NCI-H1694 treated with DMSO at 0.1 percent for 48 hours (cell line): ENCODE measurements around the gene NME4.
"Not testable (repeated sequence)": the region's sequence is repeated elsewhere in the genome, so short reads cannot be mapped to it uniquely, and the experiment has no call there.

Source experiments
- DNase-seq: peaks from one replicate; lab custom pipeline; 2025; lab: John Stamatoyannopoulos, UW

NME4 gene

DNA sequence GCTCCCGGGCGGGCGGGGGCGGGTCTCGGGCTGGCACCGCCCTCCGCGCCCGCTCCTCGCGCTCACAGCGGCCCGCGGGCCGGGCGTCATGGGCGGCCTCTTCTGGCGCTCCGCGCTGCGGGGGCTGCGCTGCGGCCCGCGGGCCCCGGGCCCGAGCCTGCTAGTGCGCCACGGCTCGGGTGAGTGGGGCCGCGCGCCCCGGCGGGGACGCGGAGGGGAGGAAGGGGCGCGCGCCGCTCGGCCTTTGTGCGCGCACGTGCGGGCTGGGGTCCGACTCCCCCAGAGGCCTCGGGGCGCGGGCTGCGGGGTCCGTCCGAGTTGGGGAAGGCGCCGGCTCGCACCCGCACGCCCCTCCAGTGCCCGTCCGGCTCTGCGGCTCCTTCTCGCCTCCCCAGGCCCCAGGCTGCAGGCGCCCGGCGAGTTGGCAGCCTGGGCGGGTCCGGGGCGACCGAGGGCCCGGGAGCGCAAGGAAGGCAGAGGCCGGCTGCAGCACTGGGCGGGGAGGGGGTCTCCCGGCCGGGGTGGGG is at the start of gene NME4:
TSS of gene NME4 (plus strand) at position 65 of the 527 bp plus-strand sequence. CDS start at position 89, 24 bp downstream.
- no peak for DNase-seq

- no peak for DNase-seq
Observed at GRCh38 chr16:347203-347602, 49.8 kb upstream of the NME4 start.

DNA sequence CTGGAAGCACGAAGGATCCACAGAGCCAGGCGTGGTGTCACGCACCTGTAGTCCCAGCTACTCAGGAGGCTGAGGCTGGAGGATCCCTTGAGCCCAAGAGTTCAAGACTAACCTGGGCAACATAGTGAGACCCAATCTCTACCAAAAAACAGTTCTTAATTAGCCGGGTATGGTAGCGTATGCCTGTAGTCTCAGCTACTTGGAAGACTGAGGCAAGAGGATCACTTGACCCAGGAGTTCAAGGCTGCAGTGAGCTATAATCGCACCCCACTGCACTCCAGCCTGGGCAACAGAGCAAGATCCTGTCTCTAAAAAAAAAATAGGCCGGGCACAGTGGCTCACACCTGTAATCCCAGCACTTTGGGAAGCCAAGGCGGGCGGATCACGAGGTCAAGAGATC is 48.5 kb upstream of the NME4 start:
- not testable (repeated sequence) for DNase-seq

DNA sequence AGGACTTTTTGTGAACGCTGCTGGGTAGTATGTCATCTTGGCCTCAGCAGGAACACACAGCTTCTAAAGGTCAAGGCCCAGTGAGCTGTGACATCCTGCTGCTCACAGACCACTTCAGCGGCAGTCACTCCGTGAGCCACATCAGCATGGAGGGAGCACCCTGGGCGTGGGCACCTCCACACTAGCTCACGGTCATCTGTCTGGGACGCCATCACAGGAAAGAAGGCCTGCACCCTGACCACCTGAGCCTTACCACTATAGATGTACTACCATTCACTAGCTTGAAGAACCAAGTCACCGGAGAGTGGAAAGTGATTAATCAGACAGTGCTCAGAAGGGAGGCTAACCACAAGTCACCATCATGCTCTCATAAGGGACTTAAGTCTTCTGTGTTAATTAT is 47.8 kb upstream of the NME4 start:
- no peak for DNase-seq

GRCh38 chr16:350203-350602 is 46.8 kb upstream of the NME4 start:
- no peak for DNase-seq

DNA sequence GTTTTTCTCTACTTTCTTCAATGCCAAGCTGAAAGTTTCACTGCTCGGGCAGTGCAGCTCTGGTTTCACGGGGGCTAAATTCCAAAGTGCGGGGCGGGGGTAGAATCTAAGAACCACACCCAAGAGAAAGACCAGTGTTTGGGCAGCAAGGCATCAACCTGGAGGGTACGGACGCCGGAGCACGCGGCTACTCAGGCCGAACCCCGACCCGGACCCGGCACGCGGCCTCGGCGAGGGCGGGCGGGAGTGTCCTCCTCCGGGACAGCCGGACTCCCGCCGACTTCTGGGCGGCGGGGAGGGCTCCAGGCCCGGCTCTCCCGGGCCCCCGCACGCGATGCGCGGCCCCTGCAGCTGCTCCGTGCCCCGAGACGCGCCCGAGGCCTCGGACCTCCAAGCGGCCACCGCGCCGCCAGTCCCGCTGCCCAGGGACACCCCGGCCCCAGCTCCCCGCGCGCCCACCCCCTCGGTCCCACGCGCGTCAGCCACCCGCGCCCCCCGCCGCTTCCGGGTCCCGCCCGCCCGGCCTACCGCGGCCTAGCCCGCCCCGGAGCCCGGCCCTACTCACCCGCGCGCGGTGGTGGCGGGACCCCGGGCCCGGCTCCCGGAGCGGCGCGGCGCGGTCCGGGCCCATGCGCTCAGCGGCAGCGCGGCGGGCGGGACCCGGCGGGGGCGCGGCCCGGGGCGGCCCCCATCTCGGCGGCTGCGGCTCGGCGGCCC is 45.0 kb upstream of the NME4 start:
- no peak for DNase-seq

DNA sequence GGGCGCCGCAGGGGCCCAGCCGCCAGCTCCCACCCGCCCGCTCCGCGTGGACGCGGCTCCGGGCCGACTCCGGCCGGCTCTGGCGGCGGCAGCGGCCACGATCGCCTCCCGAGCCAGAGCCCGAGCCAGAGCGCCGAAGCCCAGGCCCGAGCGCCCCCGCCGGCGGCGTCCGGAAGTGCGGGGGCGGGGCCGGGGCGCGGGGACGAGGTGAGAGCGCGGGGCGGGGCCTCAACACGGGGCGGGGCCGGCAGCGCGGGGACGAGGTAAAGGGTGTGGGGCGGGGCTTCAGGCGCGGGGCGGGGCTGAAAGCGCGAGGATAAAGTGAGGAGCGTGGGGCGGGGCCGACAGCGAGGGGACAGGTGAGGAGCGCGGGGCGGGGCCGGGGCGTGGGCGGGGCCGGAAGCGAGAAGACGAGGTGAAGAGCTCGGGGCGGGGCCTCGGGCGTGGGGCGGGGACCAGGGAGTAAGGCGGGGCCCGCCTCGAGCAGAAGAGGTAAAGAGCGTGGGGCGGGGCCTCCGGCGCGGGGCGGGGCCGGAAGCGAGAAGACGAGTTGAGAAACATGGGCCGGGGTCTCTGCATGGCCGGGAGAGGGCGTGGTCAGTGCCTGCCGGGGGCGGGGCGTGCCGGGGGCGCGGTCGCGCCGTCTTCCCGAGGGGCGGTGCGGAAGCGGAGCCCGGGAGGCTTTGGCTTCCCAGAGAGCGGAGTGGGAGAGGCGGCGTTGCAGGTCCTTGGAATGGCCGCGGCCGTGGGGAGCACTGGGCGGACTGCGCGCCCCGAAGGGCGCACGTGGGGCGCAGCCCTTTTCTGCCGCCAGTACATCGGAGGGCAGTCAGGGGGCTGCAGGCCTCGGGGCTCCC is 44.2 kb upstream of the NME4 start, which contains the start of gene AXIN1:
TSS of gene AXIN1 (minus strand) at position 177 of the 857 bp plus-strand sequence. CDS start 5,698 bp downstream, outside the sequence.
- DNase-seq, result peak; percentile 84

DNA sequence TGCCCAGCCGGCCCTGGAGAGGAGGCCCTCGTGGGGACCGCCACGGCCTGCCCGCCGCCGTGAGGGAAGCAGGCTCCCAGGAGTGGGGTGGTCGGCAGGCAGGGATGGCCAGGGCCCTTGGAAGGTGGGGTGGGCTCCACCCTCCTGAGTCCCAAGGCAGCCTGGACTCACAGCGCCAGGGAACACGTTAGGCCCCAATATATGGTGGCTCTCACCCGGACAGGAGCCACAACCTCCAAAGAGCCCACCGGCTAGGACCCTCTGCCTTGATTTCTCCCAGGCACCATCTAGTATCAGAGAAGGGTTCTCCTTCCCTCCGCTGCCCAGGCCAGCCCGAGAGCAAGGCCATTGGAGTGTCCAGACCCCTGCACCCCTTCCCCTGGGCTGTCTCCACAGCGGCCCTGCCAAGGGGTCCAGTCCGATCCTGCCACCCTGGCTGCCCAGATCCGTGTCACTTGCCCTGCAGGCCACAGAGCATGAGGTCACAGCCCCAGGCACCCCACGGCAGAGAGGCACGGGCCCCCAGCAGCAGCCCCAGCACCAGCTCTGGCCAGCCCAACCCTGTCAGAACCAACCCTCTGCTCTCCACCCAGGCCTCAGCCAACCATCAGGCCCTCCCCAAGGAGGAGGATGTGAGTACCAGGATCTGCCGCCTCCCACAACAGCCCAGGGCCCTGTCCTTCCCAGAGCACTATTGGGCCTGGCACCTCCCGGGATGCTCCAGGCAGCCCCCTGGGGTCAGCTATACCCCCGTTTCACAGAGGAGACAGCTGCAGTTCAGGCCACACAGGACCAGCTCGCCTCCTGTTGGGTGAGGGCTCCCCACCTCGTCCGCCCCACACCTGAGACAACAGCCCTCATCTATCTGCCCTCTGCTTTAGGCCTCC is 43.4 kb upstream of the NME4 start:
- no peak for DNase-seq

GRCh38 chr16:354291-354881 is 42.6 kb upstream of the NME4 start:
- no peak for DNase-seq

DNA sequence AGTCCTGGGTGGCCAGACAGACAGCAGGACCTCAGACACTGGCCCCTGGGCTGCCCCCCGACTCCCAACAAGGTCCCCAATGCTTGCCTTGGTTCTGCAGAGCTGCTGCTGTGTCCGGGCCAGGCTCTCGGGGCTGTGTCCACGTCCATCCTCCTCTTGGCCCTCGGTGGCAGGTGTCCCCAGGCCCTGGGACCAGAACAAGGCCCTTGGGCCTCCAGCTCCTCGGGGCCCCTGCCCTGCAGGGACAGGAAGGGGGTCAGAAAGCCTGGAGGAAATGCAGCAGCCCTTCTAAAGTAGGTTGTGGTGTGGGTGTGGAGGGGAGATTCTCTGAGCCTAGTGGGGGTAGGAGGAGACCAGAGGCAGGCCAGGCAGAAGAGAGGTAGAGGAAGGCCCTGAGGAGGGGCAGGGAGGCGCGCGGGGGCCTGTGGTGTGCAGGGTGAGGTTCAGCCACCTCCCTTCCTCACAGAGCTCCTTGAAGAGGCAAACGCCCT is 42.0 kb upstream of the NME4 start:
- DNase-seq, result no peak

DNA sequence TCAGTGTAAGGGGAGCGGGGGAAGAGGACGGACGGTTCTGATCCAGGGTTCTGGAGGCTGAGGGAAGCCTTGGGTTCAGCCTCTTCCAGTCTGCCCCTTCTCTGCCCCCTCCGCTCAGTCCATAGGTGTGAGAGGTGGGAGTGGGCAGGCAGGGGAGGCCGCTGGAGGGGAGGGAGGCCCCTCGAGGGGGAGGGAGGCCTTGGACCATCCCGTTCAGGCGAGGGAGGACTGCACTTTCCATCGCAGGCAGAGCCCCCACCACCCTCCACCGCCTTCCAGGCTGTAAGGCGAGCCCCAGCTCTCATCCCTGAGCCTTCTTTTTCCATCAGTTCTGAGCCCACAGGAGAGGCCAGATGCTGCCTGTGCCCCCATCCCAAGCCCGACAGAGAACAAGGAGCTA is 40.3 kb upstream of the NME4 start:
- no peak for DNase-seq

DNA sequence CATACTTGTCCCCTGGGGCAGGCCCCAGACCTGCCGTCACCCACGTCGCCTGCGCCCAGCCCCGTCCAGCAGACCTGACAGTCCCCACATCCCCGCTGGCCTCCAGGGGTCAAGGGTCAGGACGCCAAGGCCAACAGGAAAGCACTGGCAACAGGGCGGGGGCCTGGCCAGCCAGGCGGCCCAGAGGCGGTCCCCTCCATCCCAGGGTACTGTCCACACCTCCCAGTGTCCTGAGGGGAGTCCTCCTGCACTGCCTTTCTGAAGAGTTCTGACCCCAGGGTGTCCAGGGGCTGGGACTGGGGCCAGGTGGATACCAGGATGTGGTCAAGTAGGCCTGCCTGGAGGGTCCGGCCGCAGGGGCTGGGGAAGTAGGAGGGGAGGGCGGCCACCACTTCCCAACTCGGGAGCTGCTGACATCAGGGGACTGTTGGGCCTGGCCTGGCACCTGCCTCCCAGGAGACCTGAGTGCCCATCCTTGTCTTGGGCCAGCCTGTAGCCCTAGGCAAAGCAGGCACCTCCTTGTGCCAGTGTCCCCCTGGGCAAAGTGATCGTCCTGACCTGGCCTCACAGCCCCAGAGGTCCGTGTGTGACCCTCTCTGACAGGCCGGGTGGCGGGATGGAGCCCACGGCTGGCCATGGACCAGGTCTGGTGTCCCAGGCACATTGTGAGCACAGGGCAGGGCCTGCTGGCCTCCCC is 37.8 kb upstream of the NME4 start:
- no peak for DNase-seq

GRCh38 chr16:359871-360697 is 36.9 kb upstream of the NME4 start:
- DNase-seq, result no peak

DNA sequence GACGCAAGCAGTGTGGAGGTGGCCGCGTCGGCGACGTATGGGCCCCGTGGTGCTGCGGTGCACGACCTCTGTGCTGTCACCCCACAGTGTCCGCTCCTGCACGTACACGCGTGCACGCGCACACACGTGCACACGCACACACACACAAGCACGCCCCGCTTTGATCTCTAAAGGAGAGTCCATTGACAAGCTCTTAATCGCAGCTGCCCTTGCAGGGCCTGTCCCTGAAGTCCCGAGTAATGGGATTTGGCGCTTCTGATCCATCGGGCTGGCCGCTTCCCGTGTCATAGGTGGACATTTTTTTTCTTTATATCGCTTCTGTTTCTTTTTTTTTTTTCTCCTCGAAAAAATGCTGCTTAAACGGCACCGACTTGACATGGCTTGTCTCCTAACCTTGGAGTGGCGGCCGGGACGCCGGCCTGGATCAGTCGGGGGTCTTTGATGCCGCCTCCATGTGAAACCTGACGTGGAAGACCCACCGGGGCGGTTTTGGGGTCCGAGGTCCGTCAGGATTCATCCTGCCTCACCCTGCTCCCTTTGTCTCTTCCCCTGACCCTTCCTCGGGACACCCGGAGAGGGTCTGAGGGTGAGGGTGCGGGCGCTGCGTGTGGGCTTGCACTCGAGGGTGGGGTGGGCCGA is 36.2 kb upstream of the NME4 start:
- no peak for DNase-seq

- no peak for DNase-seq
Observed at GRCh38 chr16:361341-361871, 35.6 kb upstream of the NME4 start.

DNA sequence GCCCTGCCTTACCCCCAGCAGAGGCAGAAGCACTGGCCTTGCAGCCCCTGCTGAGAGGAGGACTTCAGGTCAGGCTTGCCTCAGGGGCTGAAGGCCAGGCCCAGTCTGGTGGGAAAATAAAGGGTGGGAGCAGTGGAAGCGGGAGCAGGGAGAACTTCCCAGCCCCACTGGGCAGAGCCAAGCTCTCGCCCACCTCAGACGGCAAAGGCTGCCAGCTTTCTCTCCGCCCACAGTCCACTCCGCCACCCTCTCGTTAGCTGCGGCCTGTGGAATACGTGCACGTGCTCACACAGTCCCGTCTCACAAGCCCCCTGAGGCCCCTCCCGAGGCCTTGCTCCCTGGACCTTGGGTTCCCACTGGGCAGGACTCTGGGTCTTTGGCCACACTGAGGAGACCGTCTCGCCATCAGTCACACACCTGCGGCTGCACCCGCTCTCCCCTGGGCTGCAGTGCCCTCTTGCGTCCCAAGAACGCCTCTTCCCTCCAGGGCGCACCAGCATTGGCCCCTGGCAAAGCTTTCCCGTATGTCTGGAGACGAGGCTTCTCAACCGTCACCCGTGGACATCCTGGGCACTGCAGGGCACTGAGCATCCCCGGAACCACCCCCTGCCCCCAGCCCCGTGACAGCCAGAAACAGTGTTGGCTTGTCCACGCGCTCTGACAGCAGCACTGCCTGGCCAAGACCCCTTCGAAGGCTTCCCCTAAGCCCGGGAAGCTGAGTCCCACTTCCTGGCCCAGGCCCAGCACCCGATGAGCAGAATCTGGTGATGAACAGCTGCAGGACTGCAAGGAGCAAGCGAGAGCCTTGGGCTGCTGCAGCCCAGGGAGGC is 34.9 kb upstream of the NME4 start:
- peak; percentile 54 for DNase-seq

GRCh38 chr16:362702-362999 is 34.3 kb upstream of the NME4 start:
- not testable (repeated sequence) for DNase-seq

GRCh38 chr16:363110-363765 is 33.8 kb upstream of the NME4 start:
- no peak for DNase-seq
